Sigmoid colon (tissue), 4 donors: ENCODE data around the gene FAM149A.
A peak's percentile ranks its signal among the peaks of the same experiment; 100 is the strongest.

Experiments
- POLR2A ChIP-seq, 2 donors: fragments of 450-650 bp; IDR thresholded peaks; one replicate each; pipeline ENCODE4 v1.6.1; 2016; ENCODE audit warnings: antibody characterized with exemption in 2 of 2, mild to moderate bottlenecking in 2 of 2, moderate library complexity in 2 of 2
- POLR2AphosphoS5 ChIP-seq, 4 donors: sonication (generic); formaldehyde crosslinking; IDR thresholded peaks; one replicate each; pipeline ENCODE4 v1.6.1; 2017; ENCODE audit warnings: antibody characterized with exemption in 4 of 4
- TF ChIP-seq, protein P1 (sequence below), 4 experiments: fragments of 450-650 bp in 3 of 4; fragments of 200-600 bp in 1 of 4; IDR thresholded peaks; one replicate each; pipeline ENCODE4 v1.5.1; 2016 to 2019; ENCODE audit warnings: antibody characterized with exemption in 4 of 4, mild to moderate bottlenecking in 3 of 4, moderate library complexity in 2 of 4

DNA sequence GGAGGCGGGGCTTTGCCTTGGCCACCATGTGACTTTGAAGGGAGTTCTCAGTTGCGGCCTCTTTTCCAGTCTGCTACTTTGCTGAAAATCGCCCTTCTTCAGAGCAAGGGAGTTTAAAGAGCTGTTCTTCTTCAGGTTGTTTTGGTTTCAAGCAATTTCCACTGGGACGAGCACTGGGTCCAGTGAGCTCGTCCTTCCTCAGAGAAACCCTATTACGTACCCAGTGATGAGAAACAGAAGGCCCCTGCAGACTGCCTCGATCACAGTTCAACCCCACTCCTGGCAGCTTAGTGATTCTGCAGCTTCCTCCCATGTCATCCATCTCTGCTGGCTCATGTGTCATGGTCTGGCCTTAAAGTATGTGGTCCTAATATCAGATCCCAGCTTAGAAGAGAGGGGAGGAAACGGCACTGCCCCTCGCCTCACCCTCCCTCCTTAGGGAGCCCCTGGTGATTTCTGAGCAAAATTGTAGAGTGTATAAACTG is 7.8 kb upstream of the FAM149A start:
- TF ChIP-seq POLR2A (IDR thresholded peaks at IDR 0.05) (no peak), POLR2AphosphoS5 (IDR thresholded peaks at IDR 0.05) (peak in 1 of 4 donors; percentile 19)
- TF ChIP-seq, protein P1, sequence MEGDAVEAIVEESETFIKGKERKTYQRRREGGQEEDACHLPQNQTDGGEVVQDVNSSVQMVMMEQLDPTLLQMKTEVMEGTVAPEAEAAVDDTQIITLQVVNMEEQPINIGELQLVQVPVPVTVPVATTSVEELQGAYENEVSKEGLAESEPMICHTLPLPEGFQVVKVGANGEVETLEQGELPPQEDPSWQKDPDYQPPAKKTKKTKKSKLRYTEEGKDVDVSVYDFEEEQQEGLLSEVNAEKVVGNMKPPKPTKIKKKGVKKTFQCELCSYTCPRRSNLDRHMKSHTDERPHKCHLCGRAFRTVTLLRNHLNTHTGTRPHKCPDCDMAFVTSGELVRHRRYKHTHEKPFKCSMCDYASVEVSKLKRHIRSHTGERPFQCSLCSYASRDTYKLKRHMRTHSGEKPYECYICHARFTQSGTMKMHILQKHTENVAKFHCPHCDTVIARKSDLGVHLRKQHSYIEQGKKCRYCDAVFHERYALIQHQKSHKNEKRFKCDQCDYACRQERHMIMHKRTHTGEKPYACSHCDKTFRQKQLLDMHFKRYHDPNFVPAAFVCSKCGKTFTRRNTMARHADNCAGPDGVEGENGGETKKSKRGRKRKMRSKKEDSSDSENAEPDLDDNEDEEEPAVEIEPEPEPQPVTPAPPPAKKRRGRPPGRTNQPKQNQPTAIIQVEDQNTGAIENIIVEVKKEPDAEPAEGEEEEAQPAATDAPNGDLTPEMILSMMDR (IDR thresholded peaks at IDR 0.05): no peak
